ENCODE data around the gene CACNB3. TPM values are rescaled to one million over a fixed set of nuclear protein-coding genes. Genes with fewer than 3 reads are reported as not detected.

CACNB3 gene
- total RNA-seq, 4 donors from 2014 or later, result 1.2 to 5.7 (median 2.7) TPM

DNA sequence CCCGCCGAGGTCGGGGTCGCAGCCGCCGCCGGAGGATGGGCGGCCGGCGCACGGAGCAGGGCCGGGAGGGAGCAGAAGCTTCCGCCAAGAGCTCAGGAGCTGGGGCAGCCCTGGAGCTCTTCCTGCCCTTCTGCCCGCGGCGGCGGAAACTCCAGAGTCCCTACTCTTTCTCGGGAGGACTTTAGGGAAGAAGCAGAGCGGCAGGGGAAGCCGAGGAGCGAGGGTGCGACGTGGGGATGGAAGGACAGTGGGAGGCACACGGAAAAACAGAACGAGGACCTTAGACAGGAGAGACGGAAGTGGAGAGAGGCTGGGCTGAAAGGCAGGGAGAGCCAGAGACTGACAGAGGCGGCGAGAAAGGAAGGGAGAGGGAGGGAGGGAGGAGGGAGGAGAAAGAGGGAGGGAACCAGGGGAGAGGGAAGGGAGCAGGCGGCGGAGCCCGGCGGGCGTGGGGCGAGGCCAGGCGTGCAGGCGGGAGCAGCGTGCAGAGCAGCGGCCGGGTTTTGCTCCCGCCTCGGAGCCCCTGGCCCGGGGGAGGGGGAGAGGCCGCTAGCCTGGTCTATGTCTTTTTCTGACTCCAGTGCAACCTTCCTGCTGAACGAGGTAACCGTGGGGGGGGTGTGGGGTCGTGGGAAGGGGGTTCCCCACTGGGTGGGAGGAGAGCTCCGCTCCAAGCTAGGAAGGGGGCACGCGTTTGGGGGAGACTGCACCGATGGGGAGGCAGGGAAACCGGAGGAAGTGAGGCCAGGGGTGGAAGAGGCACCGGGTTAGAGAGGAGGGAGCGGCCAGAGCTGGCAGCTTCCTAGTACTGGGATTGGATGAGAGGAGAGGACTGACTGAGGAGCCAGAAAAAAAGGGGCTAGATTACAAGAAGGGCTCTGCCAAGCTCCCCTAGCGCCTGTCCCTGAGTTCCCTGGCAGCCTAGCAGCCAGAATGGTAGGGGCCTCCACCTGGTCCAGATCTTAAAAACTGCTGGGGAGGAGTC, 2.9 kb upstream of the CACNB3 start:
- Histone ChIP-seq H3K36me3 (no peaks in the 10 kb centered on the region), H3K27ac (peak overlapping the region; percentile 79 to 85 (median 80)), H3K9me3 (no peaks in the 10 kb centered on the region), H3K4me1 (peaks cover 21 to 33% of the 10 kb centered on the region in 2 donors), H3K27me3 (peaks cover 6 to 28% (median 19%) of the 10 kb centered on the region in 3 donors), H3K4me3 (peak overlapping the region; percentile 78 to 87 (median 82))
- in situ Hi-C loops (cut with MboI; ENCODE audit: low sequenced_read_pairs in 4 of 4), result no loop called here
- peak; percentile 53 to 60 for DNase-seq
- peak; percentile 77 to 86 for ATAC-seq
- intact Hi-C loops (cut with DNase I; ENCODE audit: low total_unique reads), result loop anchor here (10.0 kb wide), 2 partner anchors 461 to 621 kb away; partner anchors contain the start of gene ZNF641
- peak; percentile 2 to 28 for TF ChIP-seq POLR2A (IDR thresholded peaks at IDR 0.05)
- TF ChIP-seq, protein P1, sequence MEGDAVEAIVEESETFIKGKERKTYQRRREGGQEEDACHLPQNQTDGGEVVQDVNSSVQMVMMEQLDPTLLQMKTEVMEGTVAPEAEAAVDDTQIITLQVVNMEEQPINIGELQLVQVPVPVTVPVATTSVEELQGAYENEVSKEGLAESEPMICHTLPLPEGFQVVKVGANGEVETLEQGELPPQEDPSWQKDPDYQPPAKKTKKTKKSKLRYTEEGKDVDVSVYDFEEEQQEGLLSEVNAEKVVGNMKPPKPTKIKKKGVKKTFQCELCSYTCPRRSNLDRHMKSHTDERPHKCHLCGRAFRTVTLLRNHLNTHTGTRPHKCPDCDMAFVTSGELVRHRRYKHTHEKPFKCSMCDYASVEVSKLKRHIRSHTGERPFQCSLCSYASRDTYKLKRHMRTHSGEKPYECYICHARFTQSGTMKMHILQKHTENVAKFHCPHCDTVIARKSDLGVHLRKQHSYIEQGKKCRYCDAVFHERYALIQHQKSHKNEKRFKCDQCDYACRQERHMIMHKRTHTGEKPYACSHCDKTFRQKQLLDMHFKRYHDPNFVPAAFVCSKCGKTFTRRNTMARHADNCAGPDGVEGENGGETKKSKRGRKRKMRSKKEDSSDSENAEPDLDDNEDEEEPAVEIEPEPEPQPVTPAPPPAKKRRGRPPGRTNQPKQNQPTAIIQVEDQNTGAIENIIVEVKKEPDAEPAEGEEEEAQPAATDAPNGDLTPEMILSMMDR (IDR thresholded peaks at IDR 0.05 in 4 of 5, conservative IDR thresholded peaks at IDR 0.05 in 1 of 5), result no peak

DNA sequence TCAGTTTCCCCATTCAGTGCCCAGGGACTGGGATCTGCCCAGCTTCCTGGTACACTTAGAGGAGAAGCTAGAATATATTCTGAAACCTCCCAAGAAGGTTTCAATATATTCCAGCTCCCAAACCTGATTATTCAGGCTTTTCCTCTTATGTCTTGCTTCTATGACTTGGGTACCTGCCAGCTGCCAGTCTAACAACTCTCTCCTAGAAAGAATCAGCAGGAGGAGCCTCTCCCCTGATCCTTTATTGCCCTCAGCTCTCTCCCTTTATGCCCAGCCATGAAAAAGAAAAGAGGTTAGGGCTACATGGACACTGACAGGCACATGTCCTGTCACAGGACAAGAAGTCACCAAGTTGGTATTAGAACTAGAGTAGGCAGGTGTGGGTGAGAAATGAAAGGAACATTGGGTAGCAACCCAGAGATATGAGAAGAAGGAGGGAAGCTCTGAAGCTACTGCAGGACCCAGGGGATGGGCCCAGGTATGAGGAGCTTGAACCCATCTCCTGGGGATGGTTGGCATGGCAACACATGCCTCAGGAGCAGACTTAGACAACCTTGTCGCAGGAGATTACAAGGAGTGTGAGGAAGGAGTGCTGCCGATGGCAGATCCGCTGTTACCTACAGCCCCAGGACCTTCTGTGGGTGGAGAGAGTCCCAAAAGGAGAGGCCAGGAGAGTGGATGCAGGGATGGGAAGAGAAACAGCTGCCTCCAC, 2.0 kb upstream of the CACNB3 start:
- ATAC-seq (no peak), DNase-seq (no peak)
- no peak for TF ChIP-seq POLR2A (IDR thresholded peaks at IDR 0.05)
- no peaks in the 10 kb centered on the region for H3K36me3 ChIP-seq
- intact Hi-C loops (cut with DNase I; ENCODE audit: low total_unique reads) (loop anchor here (10.0 kb wide), 2 partner anchors 461 to 621 kb away; partner anchors contain the start of gene ZNF641), in situ Hi-C loops (cut with MboI; ENCODE audit: low sequenced_read_pairs in 4 of 4) (no loop called here)
- H3K27me3 ChIP-seq, result peaks cover 6 to 28% (median 19%) of the 10 kb centered on the region in 3 donors
- H3K4me3 ChIP-seq, result peak overlapping the region in 2 of 4 donors; percentile 78 to 87
- H3K27ac ChIP-seq, result no peak overlapping the region
- H3K9me3 ChIP-seq, result no peaks in the 10 kb centered on the region
- peaks cover 21 to 33% of the 10 kb centered on the region in 2 donors for H3K4me1 ChIP-seq

DNA sequence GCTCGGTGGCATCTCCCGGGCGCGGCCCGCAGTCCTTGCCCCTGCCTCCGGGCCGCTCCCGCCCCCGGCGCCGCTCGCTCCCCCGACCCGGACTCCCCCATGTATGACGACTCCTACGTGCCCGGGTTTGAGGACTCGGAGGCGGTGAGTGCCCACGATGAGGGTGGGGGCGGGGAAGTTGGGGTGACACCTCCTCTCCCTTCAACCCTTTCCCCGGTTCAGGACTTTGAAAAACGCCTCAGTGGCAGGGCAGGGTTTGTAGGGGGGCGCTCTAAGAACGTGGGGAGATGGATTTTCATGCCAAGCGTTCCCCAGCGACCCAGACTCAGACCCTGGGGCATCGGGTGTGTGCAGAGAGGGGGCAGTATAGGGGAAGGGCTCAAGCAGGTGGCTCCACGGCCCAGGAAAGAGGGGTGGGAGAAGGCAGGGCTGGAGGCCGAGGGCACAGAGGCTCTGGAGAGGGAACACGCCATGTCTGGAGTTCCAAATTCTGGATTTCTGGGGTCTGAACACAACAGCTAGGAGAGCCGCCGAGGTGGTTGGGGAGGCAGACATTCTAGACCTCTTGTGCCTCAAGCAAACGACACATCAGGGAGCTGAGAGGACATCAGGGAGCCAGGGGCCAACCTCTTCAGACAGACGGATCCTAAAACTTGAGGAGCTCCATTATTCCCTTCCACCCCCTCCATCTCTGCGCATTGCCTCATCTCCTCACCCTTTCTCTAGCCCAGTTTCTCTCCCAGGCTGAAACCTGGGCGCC, 715 bp downstream of the CACNB3 start:
- ATAC-seq (no peak), DNase-seq (no peak)
- intact Hi-C loops (cut with DNase I; ENCODE audit: low total_unique reads), result loop anchor here (10.0 kb wide), 2 partner anchors 464 to 624 kb away; partner anchors contain the start of gene ZNF641
- no peak for TF ChIP-seq POLR2A (IDR thresholded peaks at IDR 0.05)
- TF ChIP-seq, protein P1 (IDR thresholded peaks at IDR 0.05 in 4 of 5, conservative IDR thresholded peaks at IDR 0.05 in 1 of 5), result no peak
- H3K36me3 ChIP-seq, result no peaks in the 10 kb centered on the region
- H3K4me3 ChIP-seq, result peak overlapping the region; percentile 66 to 84 (median 72)
- peaks cover 21 to 32% of the 10 kb centered on the region in 2 donors for H3K4me1 ChIP-seq
- H3K9me3 ChIP-seq, result no peaks in the 10 kb centered on the region
- peaks cover 6 to 28% (median 19%) of the 10 kb centered on the region in 3 donors for H3K27me3 ChIP-seq
- H3K27ac ChIP-seq, result peak overlapping the region in 3 of 4 donors; percentile 23 to 54 (median 46)
- in situ Hi-C loops (cut with MboI; ENCODE audit: low sequenced_read_pairs in 4 of 4), result no loop called here

DNA sequence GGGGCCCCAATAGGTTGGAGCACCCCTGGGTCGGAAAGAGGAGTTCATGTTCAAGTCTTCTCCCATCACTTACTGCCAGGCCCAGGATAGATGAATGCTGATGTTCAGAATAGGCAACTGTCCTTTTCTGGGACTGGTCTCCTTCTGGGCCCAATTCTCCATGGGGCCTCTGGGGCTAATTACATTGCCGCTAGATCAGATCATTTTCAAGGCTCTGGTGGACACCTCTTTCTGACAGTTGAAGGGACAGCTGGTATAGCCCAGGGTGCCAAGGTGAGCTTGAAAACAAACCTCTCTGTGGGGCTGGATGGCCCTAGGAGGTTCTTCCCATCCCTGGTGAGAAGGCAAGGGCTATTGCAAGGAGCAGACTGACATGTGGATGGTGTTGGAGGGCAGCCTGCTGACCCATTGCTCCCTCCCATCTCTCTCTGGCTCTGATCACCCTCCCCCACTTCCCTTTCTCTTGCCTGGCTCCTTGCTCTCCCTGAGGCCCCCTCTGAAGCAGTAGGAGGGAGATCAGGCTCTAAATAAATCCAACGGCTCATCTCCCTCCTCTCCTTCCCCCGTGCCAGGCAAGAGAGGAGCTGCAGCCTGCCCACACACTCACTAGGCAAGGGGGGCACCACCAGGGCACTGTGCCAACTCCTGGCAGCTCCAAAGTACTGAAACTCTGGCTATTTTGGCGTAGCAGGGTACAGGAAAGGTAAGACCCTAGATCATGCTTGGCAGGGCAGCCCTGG, 1.9 kb downstream of the CACNB3 start:
- Histone ChIP-seq H3K4me1 (peaks cover 21 to 28% of the 10 kb centered on the region in 2 donors), H3K36me3 (no peaks in the 10 kb centered on the region), H3K27ac (no peak overlapping the region), H3K9me3 (no peaks in the 10 kb centered on the region), H3K27me3 (peaks cover 6 to 28% (median 19%) of the 10 kb centered on the region in 3 donors), H3K4me3 (no peak overlapping the region)
- intact Hi-C loops (cut with DNase I; ENCODE audit: low total_unique reads), result loop anchor here (10.0 kb wide), 2 partner anchors 465 to 625 kb away; partner anchors contain the start of gene ZNF641
- TF ChIP-seq, protein P1 (IDR thresholded peaks at IDR 0.05 in 4 of 5, conservative IDR thresholded peaks at IDR 0.05 in 1 of 5), result no peak
- no peak for TF ChIP-seq POLR2A (IDR thresholded peaks at IDR 0.05)
- ATAC-seq (no peak), DNase-seq (no peak)
- in situ Hi-C loops (cut with MboI; ENCODE audit: low sequenced_read_pairs in 4 of 4), result no loop called here
